ENCODE results near the gene SUCO. TPM values are rescaled to one million over a fixed set of nuclear protein-coding genes. Genes with fewer than 3 reads are reported as not detected.

The SUCO gene
- total and polyA plus RNA-seq, 2 of the 13 experiments (the other 11 are each of a cell fraction or from before 2014, with no cell fraction given) = 12.6 to 25.5 TPM

DNA sequence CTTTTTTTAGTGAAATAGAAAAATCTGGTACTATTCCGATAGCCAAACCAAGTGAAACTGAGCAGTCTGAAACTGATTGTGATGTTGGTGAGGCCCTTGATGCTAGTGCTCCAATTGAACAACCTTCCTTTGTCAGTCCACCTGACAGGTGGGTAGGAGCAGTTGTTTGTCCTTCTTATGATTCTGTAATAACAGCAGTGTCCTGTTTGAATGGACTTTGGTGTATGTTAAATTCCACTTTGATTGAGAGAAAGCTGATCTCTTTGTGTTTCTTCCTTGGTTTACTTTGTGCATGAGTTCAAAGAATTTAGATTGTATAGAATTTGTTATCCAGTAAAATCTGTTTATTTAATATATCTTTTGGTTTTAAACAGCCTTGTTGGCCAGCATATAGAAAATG, 24.3 kb downstream of the SUCO start (continued):
- TF ChIP-seq TEAD3 (CRISPR knock-in tag; optimal IDR thresholded peaks at IDR 0.05; ENCODE audit: borderline replicate concordance) (peak; percentile 25), PCBP1 (IDR thresholded peaks at IDR 0.05; ENCODE audit: borderline replicate concordance, low read depth, low read length) (no peak), SIX1 (CRISPR knock-in tag; IDR thresholded peaks at IDR 0.05; ENCODE audit: borderline replicate concordance) (peak; percentile 95; the same call in 1 of the 2 replicates), CENPX (CRISPR knock-in tag; IDR thresholded peaks at IDR 0.05) (no peak), SOX13 (IDR thresholded peaks at IDR 0.05) (no peak), SOX13 (CRISPR knock-in tag; conservative IDR thresholded peaks at IDR 0.05 in 1 of 2, IDR thresholded peaks at IDR 0.05 in 1 of 2) (peak in 1 of 2 experiments; percentile 77; a peak in 2 of 4 replicates)
- TF ChIP-seq, protein P1, sequence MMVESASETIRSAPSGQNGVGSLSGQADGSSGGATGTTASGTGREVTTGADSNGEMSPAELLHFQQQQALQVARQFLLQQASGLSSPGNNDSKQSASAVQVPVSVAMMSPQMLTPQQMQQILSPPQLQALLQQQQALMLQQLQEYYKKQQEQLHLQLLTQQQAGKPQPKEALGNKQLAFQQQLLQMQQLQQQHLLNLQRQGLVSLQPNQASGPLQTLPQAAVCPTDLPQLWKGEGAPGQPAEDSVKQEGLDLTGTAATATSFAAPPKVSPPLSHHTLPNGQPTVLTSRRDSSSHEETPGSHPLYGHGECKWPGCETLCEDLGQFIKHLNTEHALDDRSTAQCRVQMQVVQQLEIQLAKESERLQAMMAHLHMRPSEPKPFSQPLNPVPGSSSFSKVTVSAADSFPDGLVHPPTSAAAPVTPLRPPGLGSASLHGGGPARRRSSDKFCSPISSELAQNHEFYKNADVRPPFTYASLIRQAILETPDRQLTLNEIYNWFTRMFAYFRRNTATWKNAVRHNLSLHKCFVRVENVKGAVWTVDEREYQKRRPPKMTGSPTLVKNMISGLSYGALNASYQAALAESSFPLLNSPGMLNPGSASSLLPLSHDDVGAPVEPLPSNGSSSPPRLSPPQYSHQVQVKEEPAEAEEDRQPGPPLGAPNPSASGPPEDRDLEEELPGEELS (CRISPR knock-in tag; IDR thresholded peaks at IDR 0.05) = 0 out of 2 replicates have a peak, but pooled peaks have one; percentile 41
- TF ChIP-seq, protein P2, sequence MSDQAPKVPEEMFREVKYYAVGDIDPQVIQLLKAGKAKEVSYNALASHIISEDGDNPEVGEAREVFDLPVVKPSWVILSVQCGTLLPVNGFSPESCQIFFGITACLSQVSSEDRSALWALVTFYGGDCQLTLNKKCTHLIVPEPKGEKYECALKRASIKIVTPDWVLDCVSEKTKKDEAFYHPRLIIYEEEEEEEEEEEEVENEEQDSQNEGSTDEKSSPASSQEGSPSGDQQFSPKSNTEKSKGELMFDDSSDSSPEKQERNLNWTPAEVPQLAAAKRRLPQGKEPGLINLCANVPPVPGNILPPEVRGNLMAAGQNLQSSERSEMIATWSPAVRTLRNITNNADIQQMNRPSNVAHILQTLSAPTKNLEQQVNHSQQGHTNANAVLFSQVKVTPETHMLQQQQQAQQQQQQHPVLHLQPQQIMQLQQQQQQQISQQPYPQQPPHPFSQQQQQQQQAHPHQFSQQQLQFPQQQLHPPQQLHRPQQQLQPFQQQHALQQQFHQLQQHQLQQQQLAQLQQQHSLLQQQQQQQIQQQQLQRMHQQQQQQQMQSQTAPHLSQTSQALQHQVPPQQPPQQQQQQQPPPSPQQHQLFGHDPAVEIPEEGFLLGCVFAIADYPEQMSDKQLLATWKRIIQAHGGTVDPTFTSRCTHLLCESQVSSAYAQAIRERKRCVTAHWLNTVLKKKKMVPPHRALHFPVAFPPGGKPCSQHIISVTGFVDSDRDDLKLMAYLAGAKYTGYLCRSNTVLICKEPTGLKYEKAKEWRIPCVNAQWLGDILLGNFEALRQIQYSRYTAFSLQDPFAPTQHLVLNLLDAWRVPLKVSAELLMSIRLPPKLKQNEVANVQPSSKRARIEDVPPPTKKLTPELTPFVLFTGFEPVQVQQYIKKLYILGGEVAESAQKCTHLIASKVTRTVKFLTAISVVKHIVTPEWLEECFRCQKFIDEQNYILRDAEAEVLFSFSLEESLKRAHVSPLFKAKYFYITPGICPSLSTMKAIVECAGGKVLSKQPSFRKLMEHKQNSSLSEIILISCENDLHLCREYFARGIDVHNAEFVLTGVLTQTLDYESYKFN (CRISPR knock-in tag; conservative IDR thresholded peaks at IDR 0.05) = peak; percentile 45; the same call in 1 of the 2 replicates

All from HepG2 (cell line).